ENCODE measurements around the gene QRFPR. TPM values are rescaled to one million over a fixed set of nuclear protein-coding genes. Genes with fewer than 3 reads are reported as not detected.

Gene QRFPR
- total RNA-seq, 1 donor from 2014 or later = not detected

- no peak overlapping the region for H3K27ac ChIP-seq
- intact Hi-C loops (cut with DNase I) = no loop called here
- H3K9me3 ChIP-seq = no peaks in the 10 kb centered on the region
- TF ChIP-seq CTCF (IDR thresholded peaks at IDR 0.05) (no peak), POLR2AphosphoS5 (IDR thresholded peaks at IDR 0.05; ENCODE audit: insufficient read depth in 1 of 2, low read depth in 1 of 2) (no peak), POLR2A (IDR thresholded peaks at IDR 0.05) (no peak)
- DNase-seq (ENCODE audit: extremely low spot score in 2 of 2) = no peak
- H3K4me3 ChIP-seq = no peak overlapping the region
- H3K4me1 ChIP-seq = no peaks in the 10 kb centered on the region
- H3K27me3 ChIP-seq = no peaks in the 10 kb centered on the region
- H3K36me3 ChIP-seq = no peaks in the 10 kb centered on the region
These were observed 100.4 kb downstream of the QRFPR start for GRCh38 chr4:121280425-121280824.

DNA sequence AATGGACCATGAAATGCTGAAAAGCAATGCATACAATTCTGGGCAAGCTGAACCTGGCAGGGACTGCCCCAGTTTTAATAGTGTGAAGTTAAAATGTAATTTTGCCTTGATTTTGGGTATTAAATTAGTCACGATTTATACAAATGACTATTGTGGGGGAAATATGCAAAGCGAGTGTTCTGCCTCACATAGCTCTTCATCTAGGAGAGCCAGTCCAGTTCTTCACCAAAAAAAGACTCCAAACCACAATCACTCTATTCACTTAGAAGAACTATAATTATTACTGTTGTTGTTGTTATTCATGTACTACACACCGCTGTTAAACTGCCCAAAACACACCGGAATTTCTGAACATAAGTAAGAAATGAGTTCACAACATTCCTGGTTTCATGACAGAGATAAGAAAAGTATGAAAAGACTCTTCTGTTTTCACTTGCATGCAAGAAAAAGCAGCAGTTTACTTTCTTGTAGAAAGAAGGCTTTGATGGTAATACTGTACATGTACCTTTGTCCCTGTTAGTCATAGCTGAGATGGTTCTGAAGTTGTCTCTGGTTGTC lies 101.9 kb downstream of the QRFPR start:
- Histone ChIP-seq H3K9me3 (no peaks in the 10 kb centered on the region), H3K27ac (no peak overlapping the region), H3K4me1 (no peaks in the 10 kb centered on the region), H3K4me3 (no peak overlapping the region), H3K27me3 (no peaks in the 10 kb centered on the region), H3K36me3 (no peaks in the 10 kb centered on the region)
- no peak for DNase-seq (ENCODE audit: extremely low spot score in 2 of 2)
- intact Hi-C loops (cut with DNase I) = no loop called here
- TF ChIP-seq POLR2AphosphoS5 (IDR thresholded peaks at IDR 0.05; ENCODE audit: insufficient read depth in 1 of 2, low read depth in 1 of 2) = no peak
- TF ChIP-seq CTCF (IDR thresholded peaks at IDR 0.05) = no peak
- no peak for TF ChIP-seq POLR2A (IDR thresholded peaks at IDR 0.05)

Small RNAs within 50 kb of the gene (small RNA-seq; reads per million reads assigned to genes)
- gene RF00019 = not detected

Other genes with a start within 250 kb of the QRFPR start
- gene TNIP3, start 216.7 kb downstream of the QRFPR start, total RNA-seq = not detected

Data from vagina (tissue), 2 donors.